HPDE6-E6E7 (cell line): ENCODE data around the gene AGBL4.
A peak's percentile ranks its signal among the peaks of the same experiment; 100 is the strongest.

ENCODE experiments used
- DNase-seq: peaks from one replicate; pipeline ENCODE4 v3.0.0; 2011; ENCODE audit warnings: missing footprints; ENCODE audit errors: extremely low spot score

The AGBL4 gene

GRCh38 chr1:48889615-48890014 is 1134.1 kb downstream of the AGBL4 start:
- DNase-seq, result no peak

- no peak for DNase-seq
These were observed 1134.7 kb downstream of the AGBL4 start for GRCh38 chr1:48889082-48889481.

- DNase-seq, result no peak
These were observed 1136.0 kb downstream of the AGBL4 start for GRCh38 chr1:48887796-48888195.

- no peak for DNase-seq
These were observed 1141.7 kb downstream of the AGBL4 start for GRCh38 chr1:48882020-48882419.

- peak; percentile 15 for DNase-seq
These were observed 1145.4 kb downstream of the AGBL4 start for GRCh38 chr1:48878191-48878940.

GRCh38 chr1:48876330-48876785 is 1147.4 kb downstream of the AGBL4 start:
- DNase-seq, result peak; percentile 26

- no peak for DNase-seq
These were observed 1148.0 kb downstream of the AGBL4 start for GRCh38 chr1:48875552-48876329.

GRCh38 chr1:48873944-48874343 is 1149.8 kb downstream of the AGBL4 start:
- no peak for DNase-seq

- DNase-seq, result no peak
These were observed 1153.2 kb downstream of the AGBL4 start for GRCh38 chr1:48870596-48870995.

GRCh38 chr1:48869116-48869893 is 1154.4 kb downstream of the AGBL4 start:
- DNase-seq, result peak; percentile 21

- DNase-seq, result no peak
These were observed 1158.8 kb downstream of the AGBL4 start for GRCh38 chr1:48864913-48865312.

GRCh38 chr1:48859456-48859855 is 1164.3 kb downstream of the AGBL4 start:
- no peak for DNase-seq

- DNase-seq, result no peak
These were observed 1165.4 kb downstream of the AGBL4 start for GRCh38 chr1:48858200-48858920.

GRCh38 chr1:48853006-48853405 is 1170.7 kb downstream of the AGBL4 start:
- DNase-seq, result no peak

GRCh38 chr1:48851638-48852037 is 1172.1 kb downstream of the AGBL4 start:
- no peak for DNase-seq

- DNase-seq, result no peak
These were observed 1175.7 kb downstream of the AGBL4 start for GRCh38 chr1:48848035-48848434.

GRCh38 chr1:48846441-48846840 is 1177.3 kb downstream of the AGBL4 start:
- no peak for DNase-seq

GRCh38 chr1:48844187-48844586 is 1179.6 kb downstream of the AGBL4 start:
- DNase-seq, result no peak

- no peak for DNase-seq
These were observed 1181.8 kb downstream of the AGBL4 start for GRCh38 chr1:48841966-48842365.

GRCh38 chr1:48841461-48841860 is 1182.3 kb downstream of the AGBL4 start:
- no peak for DNase-seq

GRCh38 chr1:48831120-48831978 is 1192.4 kb downstream of the AGBL4 start:
- DNase-seq, result no peak
